ENCODE results near the gene PDE1C.

DNA sequence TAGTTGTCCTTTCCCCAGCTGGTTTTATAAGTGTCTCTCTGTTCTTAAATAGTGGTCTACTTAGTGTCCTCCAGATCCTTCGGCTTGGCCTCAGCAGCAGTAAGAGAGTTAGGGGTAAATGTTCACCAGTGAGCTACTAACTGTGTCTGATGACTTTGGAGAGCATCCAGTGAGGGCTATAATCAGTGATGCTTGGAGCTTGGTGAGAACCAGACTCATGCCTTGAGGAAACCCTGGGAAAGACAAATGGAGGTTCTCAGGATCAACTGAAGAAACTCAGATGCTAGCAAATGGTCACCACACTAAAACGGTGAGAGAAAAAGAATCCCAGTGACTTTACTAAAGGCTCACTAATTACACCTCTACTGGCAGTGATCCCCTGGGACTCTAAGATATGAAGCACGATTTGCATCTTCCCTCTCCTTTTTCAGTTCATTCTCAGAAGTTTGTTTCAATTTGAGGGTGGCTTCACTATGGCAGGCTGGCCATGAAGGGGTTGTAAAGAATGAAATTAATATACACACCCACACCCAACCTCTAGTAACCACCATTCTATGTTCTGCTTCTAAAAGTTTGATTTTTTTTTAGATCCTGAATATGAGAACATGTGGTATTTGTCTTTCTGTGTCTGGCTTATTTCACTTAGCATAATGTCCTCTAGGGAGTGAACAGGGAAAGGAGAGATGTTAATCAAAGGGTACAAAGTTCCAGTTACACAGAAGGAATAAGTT lies 177.9 kb downstream of the PDE1C start:
- TF ChIP-seq, protein P1, sequence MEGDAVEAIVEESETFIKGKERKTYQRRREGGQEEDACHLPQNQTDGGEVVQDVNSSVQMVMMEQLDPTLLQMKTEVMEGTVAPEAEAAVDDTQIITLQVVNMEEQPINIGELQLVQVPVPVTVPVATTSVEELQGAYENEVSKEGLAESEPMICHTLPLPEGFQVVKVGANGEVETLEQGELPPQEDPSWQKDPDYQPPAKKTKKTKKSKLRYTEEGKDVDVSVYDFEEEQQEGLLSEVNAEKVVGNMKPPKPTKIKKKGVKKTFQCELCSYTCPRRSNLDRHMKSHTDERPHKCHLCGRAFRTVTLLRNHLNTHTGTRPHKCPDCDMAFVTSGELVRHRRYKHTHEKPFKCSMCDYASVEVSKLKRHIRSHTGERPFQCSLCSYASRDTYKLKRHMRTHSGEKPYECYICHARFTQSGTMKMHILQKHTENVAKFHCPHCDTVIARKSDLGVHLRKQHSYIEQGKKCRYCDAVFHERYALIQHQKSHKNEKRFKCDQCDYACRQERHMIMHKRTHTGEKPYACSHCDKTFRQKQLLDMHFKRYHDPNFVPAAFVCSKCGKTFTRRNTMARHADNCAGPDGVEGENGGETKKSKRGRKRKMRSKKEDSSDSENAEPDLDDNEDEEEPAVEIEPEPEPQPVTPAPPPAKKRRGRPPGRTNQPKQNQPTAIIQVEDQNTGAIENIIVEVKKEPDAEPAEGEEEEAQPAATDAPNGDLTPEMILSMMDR (conservative IDR thresholded peaks at IDR 0.05; ENCODE audit: low read length), result no peak
- TF ChIP-seq EZH2phosphoT487 (IDR thresholded peaks at IDR 0.05; ENCODE audit: borderline replicate concordance, low read depth, low read length), result no peak
